ENCODE data around the gene ZNF554.
"Not testable (repeated sequence)": the region's sequence is repeated elsewhere in the genome, so short reads cannot be mapped to it uniquely, and the experiment has no call there.

The ZNF554 gene

DNA sequence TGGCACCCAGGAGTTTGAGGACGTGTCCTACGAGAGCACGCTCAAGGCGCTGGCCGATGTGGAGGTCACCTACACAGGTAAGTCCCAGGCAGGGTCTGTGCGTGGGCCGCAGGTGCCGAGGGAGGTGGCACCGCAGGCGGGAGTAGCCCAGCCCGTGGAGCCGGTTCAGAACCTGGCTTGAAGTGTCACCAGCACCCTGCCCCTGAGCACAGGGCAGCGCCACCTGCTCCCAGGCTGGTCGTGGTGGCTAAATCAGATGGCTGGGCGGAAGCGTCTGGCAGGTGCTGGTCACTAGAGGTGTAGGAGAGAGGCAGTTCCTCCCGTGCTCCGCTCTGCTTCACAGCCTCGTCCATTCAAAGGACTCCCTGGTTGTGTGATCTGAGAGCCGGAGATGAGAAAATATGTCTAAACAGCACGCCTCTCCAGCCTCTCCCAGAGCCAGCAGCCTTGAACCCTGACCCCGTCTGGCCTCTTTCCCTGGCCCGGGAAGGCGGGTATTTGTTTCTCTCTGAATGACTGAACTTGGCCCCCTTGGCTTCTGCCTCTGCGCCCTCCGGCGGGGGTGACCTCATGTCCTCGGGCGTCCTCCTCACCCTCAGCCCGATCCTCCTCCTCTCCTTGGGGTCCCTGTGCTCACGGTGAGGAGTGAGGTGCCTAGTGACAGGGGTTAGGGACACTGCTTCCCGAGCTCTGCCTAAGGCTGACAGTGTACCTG is 29.0 kb upstream of the ZNF554 start:
- DNase-seq (ENCODE audit: low read depth, low spot score): no peak

DNA sequence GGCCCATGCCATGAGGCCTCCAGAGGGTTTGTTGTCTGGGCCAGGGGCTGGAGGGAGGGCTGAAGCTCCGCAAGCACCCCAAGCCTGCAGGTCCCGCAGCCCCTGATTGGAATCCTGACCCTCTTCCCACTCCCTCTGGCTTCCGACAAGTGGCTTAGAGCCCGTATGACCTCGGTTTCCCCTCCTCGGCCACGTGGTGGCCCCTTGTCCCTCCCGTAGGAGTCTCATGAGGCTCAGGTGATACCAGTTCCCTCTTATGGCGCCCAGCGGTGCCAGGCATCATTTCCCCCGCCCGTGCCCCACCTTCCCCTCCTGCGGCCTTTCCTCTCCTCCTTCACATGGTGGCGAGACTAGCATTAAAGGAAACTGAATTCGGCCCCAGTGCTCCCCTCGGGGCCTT is 28.2 kb upstream of the ZNF554 start:
- DNase-seq (ENCODE audit: low read depth, low spot score): no peak

DNA sequence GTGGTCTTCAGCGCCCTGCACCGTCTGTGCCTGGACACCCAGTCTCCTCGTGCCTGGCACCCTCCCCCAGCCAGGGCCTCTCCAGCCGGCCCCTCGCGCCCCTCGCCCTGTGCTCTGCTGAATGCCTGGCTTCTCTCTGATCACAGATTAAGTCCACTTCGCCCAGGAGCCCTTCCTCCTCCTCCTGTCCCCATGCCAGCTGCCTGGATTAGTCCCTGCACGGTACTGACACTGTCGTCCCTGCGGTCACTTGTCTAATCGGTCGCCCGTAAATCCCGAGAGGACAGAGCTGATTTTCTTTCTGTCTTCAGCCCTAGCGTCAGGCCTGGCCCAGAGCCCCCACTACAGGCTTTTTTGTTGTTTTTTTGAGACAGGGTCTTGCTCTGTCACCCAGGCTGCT is 27.8 kb upstream of the ZNF554 start:
- DNase-seq (ENCODE audit: low read depth, low spot score): no peak

DNA sequence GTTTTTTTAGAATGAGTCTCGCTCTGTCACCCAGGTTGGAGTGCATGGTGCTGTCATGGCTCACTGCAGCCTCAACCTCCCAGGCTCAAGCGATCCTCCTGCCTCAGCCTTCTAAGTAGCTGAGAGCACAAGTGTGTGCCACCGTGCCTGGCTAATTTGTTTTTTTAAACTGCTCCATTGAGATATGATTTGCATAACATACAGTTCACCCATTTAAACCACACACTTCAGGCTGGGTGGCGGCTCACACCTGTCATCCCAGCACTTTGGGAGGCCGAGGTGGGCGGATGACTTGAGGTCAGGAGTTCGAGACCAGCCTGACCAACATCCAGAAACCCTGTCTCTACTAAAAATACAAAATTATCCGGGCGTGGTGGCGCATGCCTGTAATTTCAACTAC is 27.0 kb upstream of the ZNF554 start:
- DNase-seq (ENCODE audit: low read depth, low spot score): not testable (repeated sequence)

DNA sequence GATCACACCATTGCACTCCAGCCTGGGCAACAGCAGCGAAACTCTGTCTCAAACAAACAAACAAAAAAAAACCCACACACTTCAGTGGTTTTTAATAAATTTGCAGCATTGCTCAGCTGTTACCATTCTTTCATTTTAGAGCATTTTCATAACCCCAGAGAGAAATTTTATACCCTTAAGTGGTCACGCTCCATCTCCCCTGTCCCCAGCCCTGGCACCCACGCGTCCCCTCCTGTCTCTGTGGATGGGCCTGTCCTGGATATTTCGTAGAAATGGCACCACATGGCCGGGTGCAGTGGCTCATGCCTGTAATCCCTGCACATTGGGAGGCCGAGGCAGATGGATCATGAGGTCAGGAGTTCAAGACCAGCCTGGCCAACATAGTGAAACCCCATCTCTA is 26.5 kb upstream of the ZNF554 start:
- no peak for DNase-seq (ENCODE audit: low read depth, low spot score)

DNA sequence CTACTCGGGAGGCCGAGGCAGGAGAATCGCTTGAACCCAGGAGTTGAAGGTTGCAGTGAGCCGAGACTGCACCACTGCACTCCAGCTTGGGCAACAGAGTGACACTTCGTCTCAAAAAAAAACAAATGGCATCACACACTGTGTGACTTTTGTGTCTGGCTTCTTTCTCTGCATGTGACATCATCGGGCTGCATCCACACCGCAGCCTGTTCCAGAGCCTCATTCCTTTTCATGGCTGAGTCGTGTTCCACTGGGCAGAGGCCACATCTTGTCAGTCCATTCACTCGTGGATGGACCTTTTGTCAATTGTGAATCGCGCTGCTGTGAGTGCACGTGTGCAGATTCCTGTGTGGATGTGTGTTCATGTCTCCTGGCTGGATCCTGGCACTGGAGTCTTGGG is 26.1 kb upstream of the ZNF554 start:
- no peak for DNase-seq (ENCODE audit: low read depth, low spot score)

DNA sequence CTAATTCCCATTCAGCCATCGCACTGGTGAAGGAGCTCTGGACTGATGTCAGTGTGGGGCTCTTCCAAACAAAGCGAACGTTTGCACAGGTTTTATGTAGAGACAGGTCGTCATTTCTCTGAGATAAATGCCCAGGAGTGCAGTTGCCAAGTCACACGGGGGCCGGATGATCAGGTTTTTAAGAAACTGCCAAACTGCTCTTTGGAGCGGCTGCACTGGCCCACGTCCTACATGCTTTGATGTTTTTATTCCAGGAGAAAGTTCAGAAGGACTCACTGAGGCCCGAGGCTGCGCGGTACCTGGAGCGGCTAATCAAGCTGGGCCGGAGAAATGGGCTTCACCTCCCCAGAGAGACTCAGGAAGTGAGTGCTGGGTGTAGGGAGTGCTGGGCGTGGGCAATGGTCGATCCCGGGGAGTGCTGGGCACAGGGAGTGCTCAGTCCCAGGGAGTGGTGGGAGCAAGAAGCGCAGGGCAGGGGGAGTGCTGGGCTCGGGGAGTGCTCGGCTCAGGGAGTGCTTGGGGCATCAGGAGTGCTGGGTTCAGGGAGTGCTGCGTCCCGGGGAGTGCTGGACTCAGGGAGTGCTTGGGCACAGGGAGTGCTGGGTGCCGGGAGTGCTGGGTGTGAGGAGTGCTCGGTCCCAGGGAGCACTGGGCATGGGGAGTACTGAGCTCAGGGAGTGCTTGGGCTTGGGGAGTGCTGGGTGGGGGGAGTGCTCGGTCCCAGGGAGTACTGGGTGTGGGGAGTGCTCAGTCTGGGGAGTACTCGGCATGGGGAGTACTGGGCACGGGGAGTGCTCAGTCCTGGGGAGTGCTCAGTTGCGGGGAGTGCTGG is 23.6 kb upstream of the ZNF554 start:
- no peak for DNase-seq (ENCODE audit: low read depth, low spot score)

DNA sequence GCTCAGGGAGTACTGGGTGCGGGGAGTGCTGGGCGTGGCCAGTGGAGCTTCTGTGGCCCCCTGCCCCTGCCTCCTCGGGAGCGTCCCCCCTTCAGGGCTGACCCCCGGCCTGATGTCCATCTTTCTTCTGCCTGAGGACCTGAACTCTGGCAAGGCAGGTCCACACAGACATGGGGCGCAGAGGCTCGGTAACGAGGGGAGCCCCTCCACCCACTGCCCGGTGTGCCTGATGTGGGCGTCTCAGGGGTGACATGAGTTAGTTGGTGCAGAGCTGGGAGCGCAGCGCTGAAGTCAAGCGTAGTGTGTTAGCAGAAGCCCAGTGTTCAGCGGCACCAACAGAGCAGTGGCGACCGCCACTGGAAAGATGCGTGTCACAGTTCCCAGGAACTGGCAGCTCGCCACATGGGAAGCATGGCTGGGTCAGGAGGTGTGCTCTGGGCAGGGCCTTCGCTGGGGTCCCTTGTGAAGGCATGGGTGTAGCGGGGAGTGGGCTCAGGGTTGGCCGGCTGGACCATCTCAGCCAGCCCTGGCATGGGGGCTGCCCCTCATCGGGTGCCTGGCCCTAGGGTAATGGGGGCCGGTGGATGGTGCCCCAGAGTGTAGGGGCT is 22.9 kb upstream of the ZNF554 start:
- DNase-seq (ENCODE audit: low read depth, low spot score): no peak

DNA sequence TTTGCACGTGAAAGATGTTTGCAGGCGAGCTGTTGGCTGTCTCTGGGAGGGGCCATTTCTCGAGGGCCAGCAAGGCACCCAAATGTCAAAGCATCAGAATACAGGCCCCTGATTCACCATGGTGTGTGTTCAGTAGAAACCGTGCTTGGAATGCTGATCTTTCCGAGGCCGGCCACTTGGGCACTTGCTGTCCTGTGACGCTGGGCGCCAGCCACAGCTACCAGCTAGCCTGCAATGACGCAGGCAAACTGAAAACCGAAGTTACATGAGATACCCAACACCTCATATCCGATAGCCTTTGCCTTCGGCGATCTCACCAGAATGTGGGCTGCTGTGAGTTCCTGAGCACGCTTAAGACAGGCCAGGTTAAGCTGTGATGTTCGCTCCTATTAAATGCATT is 22.4 kb upstream of the ZNF554 start:
- no peak for DNase-seq (ENCODE audit: low read depth, low spot score)

DNA sequence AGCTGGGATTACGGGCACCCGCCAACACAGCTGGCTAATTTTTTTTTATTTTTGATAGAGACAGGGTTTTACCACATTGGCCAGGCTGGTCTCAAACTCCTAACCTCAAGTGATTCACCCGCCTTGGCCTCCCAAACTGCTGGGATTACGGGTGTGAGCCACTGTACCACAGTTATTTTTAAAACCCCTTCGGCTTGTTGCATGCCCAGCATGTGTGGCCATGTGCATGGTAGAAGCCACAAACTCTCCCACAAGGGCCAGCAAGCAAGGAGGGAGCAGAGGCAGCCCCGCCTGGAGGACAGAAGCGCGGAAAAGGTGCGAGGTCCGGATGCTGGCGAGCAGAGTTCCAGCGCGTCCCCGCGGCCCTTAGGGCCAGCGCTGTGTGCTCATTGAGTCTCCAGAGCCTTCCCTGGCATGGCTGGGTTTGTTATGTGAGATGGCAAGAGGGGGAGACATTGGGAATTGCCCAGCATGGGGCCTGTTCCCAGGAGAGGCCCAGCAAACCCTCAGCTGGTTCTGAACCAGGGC is 21.4 kb upstream of the ZNF554 start:
- no peak for DNase-seq (ENCODE audit: low read depth, low spot score)

DNA sequence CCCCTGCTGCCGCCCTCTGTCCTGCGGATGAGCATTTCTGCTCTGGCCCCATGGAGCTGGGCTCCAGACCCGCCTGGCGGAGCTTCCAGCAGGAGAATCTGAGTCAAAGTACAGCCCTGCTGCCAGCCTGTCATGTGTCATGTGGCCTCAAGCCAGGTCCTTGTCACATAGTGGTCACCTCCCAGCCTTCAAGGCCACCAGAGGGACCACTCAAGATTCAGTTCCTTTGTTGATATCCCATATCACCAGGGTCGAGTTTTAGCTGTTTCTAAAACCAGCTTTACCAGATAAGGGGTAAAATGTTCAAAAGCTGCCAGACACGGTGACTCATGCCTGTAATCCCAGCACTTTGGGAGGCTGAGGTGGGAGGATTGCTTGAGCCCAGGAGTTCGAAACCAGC is 20.9 kb upstream of the ZNF554 start:
- DNase-seq (ENCODE audit: low read depth, low spot score): no peak

DNA sequence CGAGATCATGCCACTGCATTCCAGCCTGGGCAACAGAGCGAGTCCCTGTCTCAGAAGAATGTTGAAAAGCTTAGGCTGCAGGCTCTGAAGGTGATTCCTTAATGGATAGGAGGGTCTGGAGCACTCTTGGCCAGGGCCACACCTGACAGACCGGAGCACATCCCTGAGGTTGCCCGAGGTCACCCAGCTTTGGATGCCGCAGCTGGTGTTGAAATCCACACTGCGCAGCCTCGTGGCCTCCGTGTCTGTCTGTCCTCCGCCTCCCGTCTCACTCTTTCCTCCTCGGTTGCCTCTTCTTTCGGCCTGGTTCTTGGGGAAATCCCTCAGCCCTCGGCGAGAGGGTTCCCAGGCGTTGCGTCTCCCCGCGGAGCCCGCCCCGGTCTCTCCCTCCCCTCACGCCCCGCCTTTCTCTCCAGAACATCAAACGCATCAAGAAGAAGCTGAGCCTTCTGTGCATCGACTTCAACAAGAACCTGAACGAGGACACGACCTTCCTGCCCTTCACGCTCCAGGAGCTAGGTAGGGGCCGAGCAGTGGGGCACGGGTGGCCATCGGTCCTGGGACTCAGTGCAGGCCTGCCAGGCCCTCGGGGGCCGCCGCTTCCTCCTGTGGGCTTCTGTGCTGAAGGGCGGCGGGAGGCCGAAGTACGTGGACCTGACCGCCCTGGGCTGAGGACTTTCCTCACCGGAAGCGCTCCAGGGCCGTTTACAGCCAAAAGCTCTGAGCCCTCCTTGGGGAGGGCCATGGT is 20.2 kb upstream of the ZNF554 start:
- DNase-seq (ENCODE audit: low read depth, low spot score): no peak

DNA sequence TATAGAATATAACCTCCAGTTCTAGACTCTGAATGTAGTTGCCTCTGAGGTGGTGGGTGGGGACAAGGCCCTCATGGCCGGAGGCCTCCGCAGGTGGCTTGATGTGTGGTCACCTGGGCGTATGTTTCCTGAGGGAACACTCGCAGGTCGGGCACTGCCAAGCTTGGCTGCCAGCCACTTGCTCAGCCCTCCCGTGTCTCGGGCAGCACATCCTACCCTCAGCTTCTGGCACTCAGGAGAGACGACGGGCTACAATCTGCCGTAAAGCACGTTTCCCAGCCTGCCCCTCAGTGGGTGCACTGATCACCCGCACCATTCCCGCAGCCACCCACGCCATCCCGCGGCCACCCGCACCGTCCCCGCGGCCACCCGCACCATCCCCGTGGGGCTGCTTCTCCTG is 19.2 kb upstream of the ZNF554 start:
- DNase-seq (ENCODE audit: low read depth, low spot score): no peak

DNA sequence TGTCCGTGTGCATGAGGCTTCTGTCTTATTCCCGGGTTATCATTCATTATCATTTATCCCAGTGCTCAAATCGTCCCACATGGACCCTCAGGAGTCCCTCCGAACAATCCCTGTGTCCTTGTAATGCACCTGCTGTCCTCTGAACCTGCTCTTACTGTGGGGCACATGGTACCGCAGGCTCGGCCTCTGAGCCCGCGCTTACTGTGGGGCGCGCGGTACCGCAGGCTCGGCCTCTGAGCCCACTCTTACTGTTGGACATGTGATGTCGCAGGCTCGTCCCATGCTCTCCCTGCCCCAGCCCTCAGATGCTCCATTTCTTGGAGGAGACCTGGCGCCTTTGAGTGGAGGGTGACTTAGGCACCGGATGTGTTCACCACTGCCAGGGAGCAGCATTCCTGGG is 16.8 kb upstream of the ZNF554 start:
- no peak for DNase-seq (ENCODE audit: low read depth, low spot score)

DNA sequence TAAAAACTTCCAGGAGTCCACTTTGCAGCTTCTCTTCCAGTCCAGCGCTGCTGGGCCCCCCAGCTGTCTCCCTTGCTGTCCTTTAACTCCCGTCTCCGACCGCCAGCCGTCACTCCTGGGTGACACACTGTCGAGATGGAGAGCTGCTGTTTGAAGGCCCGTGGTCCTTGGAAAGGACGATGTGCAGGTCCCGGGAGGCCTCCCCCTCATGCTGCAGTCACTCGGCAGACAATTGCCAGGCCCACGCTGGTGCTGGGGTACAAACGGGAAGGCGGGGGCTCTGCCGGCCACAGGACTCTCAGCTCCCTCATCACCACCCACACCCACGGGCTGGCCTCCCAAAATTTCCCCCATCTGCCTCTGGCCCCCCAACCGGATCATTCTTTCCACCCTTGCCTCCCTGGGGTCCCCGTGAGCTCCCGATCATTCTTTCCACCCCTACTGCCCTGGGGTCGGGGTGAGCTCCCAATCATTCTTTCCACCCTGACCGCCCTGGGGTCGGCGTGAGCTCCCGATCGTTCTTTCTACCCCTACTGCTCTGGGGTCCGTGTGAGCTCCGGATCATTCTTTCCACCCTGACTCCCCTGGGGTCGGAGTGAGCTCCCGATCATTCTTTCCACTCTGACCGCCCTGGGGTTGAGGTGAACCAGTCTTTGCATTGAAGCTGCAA is 16.0 kb upstream of the ZNF554 start:
- DNase-seq (ENCODE audit: low read depth, low spot score): no peak

DNA sequence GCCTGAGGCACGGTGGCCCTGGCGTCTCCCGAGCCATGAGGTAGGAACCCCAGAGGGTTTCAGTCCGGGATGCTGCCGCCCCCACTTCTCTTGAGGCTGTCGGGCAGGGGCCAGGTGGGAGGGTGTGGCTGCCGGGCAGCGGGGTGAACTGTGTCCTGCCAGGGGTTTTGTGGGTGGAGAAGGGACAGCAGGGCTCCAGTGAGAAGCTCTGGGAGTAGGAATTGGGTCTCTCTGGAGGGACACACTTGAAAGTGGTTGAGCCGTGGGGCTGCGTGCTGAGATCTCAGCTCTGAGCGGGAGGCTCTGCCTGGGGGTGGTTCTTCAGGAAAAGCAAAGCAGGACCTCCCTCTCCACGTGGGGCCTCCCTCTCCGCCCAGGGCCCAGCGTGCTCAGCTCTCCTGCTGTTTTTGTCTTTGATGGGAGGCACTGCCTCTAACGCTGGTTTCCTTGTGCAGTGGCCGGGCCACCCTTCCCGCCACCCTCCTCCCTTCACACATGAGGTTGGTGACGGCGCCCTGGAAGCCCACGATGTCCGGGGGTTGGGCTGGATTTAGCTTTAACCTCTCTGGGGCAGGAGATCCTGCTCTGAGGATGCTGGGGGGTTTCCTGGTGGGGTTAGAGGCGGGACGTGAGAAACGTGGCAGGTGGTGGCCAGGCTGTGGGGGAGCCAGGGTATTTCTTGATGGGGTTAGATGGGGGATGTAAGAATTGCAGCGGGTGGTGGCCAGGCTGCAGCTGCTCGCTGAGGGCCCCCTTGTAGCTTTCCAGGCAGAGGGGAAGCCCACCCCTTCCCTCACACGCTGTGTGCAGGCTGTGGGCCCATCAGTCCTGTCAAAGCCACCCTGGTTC is 15.3 kb upstream of the ZNF554 start:
- DNase-seq (ENCODE audit: low read depth, low spot score): no peak

DNA sequence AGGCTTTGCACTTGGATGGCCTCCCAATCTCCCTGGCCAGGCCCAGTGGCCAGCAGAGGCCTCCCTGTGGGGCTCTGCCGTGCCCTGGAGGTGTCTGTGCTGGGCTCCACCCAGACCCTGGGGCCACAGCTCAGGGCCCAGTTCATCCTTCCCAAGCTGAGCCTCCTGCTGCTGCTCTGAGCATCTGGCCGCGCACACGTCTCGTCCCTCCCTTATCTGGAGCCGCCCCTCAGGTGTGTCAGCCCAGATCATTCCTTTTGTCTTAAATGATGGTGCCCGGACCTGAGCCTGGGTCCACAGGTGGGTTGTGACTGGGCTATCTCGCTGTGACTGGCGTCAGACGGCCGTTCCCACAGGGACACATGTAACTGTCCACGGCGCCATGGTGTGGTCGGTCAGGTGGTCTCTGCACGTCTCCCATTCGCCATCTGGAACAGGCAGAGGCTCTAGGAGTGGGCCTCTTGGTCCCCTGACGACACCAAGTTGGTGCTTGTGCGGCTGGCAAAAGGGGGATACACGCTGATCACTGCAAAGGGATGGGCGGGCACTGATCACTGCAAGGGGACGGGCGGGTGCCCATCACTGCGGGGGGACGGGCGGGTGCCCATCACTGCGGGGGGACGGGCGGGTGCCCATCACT is 14.3 kb upstream of the ZNF554 start:
- DNase-seq (ENCODE audit: low read depth, low spot score): no peak

DNA sequence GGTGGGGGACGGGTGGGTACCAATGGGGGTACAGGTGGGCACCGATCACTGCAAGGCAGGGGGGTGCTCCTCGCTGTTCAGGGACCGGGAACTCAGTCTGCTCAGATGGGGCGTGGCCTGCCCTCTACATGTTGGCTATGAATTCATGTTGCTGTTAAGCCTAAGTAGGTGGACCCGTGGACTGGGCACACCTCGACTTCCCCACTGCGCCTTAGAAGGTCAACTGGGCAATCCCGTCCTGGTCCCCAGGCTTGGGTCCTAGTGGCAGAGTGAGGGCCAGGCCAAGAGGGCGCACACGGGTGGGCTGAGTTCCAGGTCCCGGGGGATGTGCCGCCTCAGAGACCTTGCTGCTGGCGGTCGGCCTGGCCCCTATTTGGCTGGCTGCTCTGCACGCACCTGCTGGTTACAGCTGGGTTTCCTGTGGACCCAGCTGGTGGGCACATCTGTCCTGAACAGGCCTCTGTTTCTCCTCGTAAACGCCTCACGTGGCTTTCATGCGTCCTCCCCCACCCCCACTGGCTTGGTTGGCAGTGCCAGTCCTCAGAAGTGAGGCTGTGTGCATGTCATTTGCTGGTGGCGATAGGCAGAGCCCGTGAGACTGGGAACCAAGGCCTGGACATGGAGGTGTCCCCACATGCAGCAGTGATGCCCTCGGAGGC is 13.5 kb upstream of the ZNF554 start:
- DNase-seq (ENCODE audit: low read depth, low spot score): no peak

DNA sequence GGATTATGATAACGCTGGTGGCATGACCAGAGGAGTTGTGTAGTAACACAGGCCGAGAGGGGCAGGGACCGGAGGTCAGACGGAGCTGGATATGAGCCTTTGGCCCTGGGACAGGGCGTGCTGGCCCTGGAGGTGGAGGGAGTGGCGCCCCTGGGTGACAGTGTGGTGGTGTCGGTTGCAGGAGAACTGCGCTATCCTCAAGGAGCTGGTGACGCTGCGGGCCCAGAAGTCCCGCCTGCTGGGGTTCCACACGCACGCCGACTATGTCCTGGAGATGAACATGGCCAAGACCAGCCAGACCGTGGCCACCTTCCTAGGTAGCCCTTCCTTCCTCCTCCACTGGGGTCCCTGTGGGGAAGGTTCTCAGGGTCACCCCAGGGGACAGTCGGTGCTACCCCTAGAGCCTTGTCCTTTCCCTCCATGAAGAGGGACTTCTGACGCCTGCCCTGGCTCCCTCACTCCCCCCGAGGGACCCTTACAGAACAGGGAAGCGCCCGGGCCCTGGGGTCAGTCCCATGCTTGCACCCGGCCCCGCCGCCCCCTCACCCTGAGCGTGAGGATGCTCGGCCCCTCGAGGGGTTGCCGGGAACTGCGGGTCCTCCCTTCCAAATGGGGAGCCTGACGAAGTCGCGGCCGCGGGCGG is 12.8 kb upstream of the ZNF554 start:
- no peak for DNase-seq (ENCODE audit: low read depth, low spot score)
